BE2C (cell line): Measurements from ENCODE around the gene L3MBTL3. TPM values are rescaled to one million over a fixed set of nuclear protein-coding genes. Genes with fewer than 3 reads are reported as not detected.

Experiments used
- DNase-seq: peaks from one replicate; pipeline ENCODE4 v3.0.0-alpha.2; 2020
- H3K27me3 ChIP-seq: fragments of 250-450 bp; sonication (Bioruptor Pico); 2 replicates; pipeline ENCODE4 v1.5.1; 2020; ENCODE audit warnings: mild to moderate bottlenecking
- H3K36me3 ChIP-seq: fragments of 250-450 bp; sonication (Bioruptor Pico); 2 replicates; pipeline ENCODE4 v1.5.1; 2020; ENCODE audit warnings: mild to moderate bottlenecking
- H3K4me1 ChIP-seq: fragments of 250-450 bp; sonication (Bioruptor Pico); 2 replicates; pipeline ENCODE4 v1.5.1; 2020
- H3K4me3 ChIP-seq: 2 replicates; pipeline ENCODE4 v1.5.1; 2011; ENCODE audit warnings: low read depth, low read length
- H3K9me3 ChIP-seq: fragments of 250-450 bp; sonication (Bioruptor Pico); 2 replicates; pipeline ENCODE4 v1.5.1; 2020
- CTCF ChIP-seq: IDR thresholded peaks from 2 replicates; pipeline ENCODE4 v1.5.1; 2012; ENCODE audit warnings: mild to moderate bottlenecking, low read depth, low read length
- polyA plus RNA-seq: library from polyadenylated mRNA; unstranded; fragments of >200 nt; gene quantifications from one replicate; pipeline ENCODE4 v1.2.1, GENCODE V29; 2012; ENCODE audit warnings: low read depth, missing spikeins; ENCODE audit not compliant: insufficient read length, insufficient read depth

The L3MBTL3 gene
- 3.6 TPM for polyA plus RNA-seq

GRCh38 chr6:130018292-130018743 is at the start of gene L3MBTL3:
Gene L3MBTL3, plus strand, starts transcription at chr6:130018581. Its CDS starts 24,119 bp downstream, at chr6:130042700.
- Histone ChIP-seq H3K9me3 (no peaks in the 10 kb centered on the region), H3K4me3 (peak within 1 kb of the TSS; percentile 95), H3K36me3 (no peaks in the 10 kb centered on the region), H3K27me3 (no peaks in the 10 kb centered on the region; the same call in 1 of the 2 replicates), H3K4me1 (no peaks in the 10 kb centered on the region)
- TF ChIP-seq CTCF = no peak
- peak; percentile 87 for DNase-seq

GRCh38 chr6:129969064-129969463 is 49.3 kb upstream of the L3MBTL3 start:
- H3K36me3 ChIP-seq = no peaks in the 10 kb centered on the region
- no peaks in the 10 kb centered on the region for H3K9me3 ChIP-seq
- no peaks in the 10 kb centered on the region for H3K4me1 ChIP-seq
- no peak overlapping the region for H3K4me3 ChIP-seq
- DNase-seq = no peak
- H3K27me3 ChIP-seq = no peaks in the 10 kb centered on the region
- no peak for TF ChIP-seq CTCF

- Histone ChIP-seq H3K36me3 (no peaks in the 10 kb centered on the region), H3K9me3 (no peaks in the 10 kb centered on the region), H3K4me1 (no peaks in the 10 kb centered on the region), H3K4me3 (no peak overlapping the region), H3K27me3 (no peaks in the 10 kb centered on the region)
- TF ChIP-seq CTCF = no peak
- no peak for DNase-seq
Observed at GRCh38 chr6:129976110-129976509, 42.3 kb upstream of the L3MBTL3 start.

- Histone ChIP-seq H3K27me3 (no peaks in the 10 kb centered on the region), H3K4me3 (no peak overlapping the region), H3K4me1 (no peaks in the 10 kb centered on the region), H3K36me3 (no peaks in the 10 kb centered on the region), H3K9me3 (no peaks in the 10 kb centered on the region)
- no peak for TF ChIP-seq CTCF
- no peak for DNase-seq
Observed at GRCh38 chr6:129978148-129978916, 40.0 kb upstream of the L3MBTL3 start.

- no peak overlapping the region for H3K4me3 ChIP-seq
- DNase-seq = no peak
- H3K9me3 ChIP-seq = no peaks in the 10 kb centered on the region
- no peaks in the 10 kb centered on the region for H3K36me3 ChIP-seq
- TF ChIP-seq CTCF = no peak
- no peaks in the 10 kb centered on the region for H3K4me1 ChIP-seq
- no peaks in the 10 kb centered on the region for H3K27me3 ChIP-seq
Observed at GRCh38 chr6:129980821-129981220, 37.6 kb upstream of the L3MBTL3 start.

GRCh38 chr6:129981598-129981997 is 36.8 kb upstream of the L3MBTL3 start:
- H3K4me3 ChIP-seq = no peak overlapping the region
- no peak for DNase-seq
- no peaks in the 10 kb centered on the region for H3K36me3 ChIP-seq
- no peaks in the 10 kb centered on the region for H3K9me3 ChIP-seq
- no peaks in the 10 kb centered on the region for H3K27me3 ChIP-seq
- H3K4me1 ChIP-seq = no peaks in the 10 kb centered on the region
- TF ChIP-seq CTCF = no peak
